GM21528 (cell line): Measurements from ENCODE around the gene COBL.

Source experiments
- ATAC-seq: cut with Tn5 transposase; IDR thresholded peaks from one replicate; pipeline ENCODE4 v1.9.1; 2021; ENCODE audit warnings: mild to moderate bottlenecking, moderate library complexity; ENCODE audit not compliant: unreplicated experiment, low FRiP score

COBL gene

GRCh38 chr7:51328351-51328801 lies 11.8 kb upstream of the COBL start:
- no peak for ATAC-seq

DNA sequence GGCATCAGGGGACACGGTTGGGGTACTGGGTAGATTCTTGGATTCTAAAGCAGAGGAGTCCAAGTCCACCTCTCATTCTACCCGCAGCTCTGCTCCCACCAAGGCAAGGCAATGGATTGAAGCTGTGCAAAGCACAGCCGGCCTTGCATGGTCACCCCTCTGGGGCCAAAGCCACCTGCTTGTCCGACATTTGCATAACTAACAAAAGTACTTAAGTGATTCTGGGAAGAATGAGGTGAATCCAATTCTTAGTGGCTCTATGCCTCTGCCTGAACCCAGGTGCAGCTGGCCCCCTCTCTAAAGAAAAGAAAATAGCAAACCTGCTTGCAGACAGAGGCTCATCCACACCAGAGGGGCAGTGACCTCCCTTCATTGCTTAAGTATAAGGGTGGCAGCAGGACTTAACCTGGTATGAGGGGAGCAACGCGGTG lies 10.7 kb upstream of the COBL start:
- no peak for ATAC-seq

- ATAC-seq = no peak
These were observed 10.2 kb upstream of the COBL start for GRCh38 chr7:51326656-51327286.

DNA sequence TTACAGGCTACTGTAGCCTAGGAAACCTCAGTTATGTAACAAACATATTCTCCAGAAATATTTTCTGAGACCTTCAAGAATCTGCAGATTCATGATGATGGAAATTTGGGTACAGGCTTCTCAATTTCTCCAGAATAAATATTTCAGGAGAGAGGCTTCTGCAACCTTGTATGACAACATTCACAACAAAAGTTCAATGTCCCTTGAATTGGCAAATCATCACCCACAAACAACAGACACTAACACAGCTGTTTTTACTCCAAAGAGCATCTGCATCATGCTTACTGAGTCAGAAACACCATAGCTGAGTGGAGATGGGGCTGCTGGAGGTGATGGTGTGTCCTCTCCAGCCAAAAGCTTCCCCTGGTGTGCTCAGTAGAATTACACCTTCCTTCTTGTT lies 9.3 kb upstream of the COBL start:
- ATAC-seq = no peak

- no peak for ATAC-seq
These were observed 8.7 kb upstream of the COBL start for GRCh38 chr7:51325261-51325676.

DNA sequence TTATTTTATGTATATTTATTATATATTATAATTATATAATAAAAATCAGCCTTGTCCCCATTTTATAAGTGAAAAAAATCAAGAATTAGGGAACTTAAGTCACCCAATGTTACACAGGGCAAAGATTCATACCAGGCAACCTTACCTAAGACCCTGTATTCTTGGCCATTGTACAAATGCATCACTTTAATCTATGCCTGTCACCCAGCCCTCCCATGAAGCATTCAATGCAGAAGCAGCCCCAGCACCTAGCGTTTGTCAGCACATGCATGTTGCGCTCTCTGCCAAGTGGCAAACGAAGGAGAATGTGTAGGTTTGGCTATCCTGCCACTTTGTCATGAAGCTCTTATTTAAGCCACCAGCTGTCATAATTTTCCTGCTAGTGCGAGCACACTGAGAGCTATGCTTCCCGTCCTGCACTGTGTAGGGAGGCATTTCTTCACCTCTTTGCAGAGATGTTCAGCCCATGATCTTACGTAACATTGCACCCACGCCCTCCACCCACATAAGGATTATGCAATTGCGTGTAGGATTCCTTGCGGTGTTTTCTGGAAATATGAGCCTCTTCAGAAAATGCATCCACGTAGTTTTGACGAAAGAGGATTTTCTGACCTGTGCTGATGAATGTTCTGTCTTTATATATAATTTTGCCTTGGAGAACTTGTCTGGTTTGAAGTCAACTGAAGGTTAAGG lies 7.7 kb upstream of the COBL start:
- no peak for ATAC-seq

DNA sequence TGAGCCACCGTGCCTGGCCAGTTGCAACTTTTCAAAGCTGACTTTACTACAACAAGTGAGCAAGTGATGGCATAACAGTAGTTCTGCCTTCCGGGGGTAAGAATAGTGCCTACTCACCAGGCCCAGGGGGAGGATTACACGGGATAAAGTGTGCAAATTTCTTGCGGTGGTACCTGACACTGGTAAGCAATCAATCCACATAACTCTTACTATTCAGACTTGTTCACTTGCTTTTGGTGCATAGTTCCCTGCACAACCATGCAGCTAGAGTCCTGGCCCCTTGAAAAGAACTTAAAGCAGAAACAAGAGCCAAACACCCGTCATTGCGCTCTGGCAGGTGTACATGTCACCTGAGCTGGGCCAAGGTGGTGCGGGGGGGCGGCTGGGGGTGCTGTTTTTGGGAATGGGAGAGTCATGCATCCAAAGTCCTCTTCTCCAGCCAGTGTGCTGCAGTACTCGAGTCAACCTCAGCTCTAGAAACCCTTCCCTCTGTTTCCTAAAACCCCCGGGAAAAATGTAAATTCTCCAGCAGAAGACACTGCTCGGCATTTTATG lies 5.4 kb upstream of the COBL start:
- ATAC-seq = no peak

DNA sequence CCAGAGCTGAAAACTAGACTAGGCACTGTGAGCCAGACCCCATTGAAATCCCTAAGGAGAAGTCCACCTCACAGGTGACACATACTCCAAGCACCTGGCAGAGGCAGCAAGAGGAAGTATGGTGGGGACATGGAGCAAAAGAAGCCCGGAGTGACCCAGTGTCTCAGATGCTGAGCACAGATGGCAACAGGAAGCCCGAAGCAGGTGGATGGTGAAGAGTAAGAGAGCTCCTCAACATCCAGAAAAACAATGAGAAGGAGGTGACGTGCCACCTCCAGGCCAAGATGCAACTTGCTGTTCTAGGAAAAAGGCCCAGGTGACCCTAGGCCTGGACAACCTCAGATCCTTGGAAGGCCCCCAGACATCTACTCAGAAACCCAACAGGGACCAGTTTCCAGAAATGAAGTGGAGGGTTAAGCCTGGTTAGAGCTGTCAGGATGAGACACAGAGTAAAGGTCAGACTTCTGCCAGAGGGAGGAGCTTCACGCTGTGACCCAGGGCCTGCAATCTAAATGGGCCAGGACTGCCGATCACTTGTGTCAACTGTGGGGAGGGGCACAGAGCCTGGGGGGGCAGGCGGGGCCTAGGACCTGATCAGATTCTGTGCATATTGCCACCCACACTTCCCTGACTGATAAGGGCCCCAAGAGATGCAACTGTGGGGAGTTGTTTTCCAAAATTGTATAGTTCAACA lies 2.4 kb upstream of the COBL start:
- ATAC-seq = no peak

DNA sequence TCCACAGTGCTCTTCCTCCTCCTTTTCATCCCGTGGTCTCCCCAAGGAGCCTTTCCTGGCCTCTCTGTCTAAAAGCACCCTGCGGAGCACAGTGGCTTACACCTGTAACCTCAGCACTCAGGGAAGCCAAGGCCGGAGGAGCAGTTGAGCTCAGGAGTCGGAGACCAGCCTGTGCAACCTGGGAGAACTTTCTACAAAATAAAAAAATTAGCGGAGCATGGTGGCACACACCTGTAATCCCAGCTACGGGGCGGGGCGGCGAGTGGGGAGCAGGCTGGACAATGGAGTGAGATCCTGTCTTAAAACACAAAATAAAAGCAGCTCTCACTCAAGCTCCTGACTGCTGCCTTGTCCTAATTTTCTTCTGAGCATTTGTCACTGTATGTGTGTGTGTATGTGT lies 1.4 kb upstream of the COBL start:
- no peak for ATAC-seq

- ATAC-seq = no peak
These were observed 937 bp upstream of the COBL start for GRCh38 chr7:51317582-51317910.

- ATAC-seq = no peak
These were observed 345 bp downstream of the COBL start for GRCh38 chr7:51316262-51316665.

DNA sequence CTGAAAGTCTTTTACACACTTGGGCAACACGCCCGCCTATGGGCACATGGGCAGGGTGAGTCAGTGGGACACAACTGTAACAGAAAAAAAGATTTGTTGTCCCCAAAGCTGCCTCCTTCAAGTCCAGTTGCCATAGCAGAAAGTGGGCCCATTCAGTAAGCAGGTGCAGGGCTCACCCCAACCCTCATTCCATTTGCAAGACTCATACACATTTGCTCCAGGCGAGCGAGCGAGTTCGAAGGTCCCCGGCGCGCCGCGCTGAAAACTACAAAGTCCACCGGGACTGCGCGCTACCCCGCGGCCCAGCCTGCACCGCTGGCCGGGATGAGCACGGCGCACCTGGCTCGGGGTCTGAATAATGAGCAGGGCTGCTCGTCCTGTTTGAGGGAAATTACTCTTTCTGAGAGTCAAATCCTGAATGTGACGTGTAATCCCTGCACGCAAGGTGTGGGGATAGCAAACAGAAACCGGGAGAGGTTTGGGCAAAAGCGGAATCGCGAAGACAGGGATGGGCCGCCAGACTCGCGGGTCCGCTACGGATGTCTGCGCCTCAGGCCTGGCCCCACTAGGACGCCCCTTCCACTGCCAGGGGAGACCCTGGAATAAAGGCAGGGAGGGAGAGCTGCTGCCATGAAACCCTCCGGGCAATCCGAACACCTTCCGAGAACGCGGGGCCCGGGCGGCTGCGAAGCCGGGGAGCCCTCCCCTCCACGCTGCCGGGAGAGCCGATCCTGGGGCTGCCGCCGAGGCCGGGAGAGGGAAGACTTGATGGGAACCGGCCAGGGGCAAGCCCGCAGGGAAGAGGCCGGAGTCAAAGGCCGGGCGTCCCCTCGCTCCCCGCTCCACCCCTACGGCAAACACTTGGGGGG lies 982 bp downstream of the COBL start:
- ATAC-seq = no peak

- no peak for ATAC-seq
These were observed 1.9 kb downstream of the COBL start for GRCh38 chr7:51314726-51315125.

- ATAC-seq = no peak
These were observed 2.7 kb downstream of the COBL start for GRCh38 chr7:51313738-51314425.

- ATAC-seq = no peak
These were observed 3.5 kb downstream of the COBL start for GRCh38 chr7:51312951-51313737.

DNA sequence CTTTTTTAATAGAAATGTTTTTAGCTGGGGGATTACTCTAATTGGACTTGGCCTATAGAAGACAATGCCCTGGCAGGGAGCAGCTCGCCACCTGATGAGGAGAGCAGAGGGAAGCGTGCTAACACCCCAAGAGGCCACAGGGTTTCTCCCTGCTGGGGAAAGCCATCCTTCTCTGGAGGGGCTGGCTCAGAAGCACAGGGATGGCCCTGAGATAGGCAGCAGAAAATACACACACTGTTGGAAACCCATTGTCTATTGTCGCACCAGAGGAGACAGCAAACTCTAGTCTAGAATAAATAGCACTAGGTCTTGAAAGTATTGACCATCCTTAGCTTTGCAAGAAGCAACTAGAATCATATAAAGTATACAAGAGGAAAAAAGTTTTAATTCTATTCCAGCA lies 5.4 kb downstream of the COBL start:
- no peak for ATAC-seq

DNA sequence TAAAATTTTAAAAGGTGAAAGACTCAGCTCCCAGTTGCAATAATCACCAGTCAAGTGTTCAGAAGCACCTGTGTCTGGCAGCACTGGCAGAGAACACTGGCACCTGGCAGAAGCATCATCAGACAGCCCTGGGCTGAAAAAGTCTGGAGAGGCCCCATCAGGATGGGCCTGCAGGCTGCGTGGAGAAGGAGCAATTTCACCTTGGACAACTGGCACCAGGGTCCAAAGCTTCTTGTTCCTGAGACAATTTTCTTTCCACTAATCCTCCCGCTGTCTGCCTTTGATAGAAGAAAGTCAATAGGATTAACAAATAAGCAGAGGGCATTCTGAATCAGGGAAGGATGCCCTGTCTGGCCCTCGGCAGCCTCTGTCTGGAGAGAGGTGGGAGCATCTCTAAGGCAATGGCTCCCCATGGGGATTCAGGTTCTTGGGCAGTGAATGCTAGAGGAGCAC lies 6.5 kb downstream of the COBL start:
- no peak for ATAC-seq

DNA sequence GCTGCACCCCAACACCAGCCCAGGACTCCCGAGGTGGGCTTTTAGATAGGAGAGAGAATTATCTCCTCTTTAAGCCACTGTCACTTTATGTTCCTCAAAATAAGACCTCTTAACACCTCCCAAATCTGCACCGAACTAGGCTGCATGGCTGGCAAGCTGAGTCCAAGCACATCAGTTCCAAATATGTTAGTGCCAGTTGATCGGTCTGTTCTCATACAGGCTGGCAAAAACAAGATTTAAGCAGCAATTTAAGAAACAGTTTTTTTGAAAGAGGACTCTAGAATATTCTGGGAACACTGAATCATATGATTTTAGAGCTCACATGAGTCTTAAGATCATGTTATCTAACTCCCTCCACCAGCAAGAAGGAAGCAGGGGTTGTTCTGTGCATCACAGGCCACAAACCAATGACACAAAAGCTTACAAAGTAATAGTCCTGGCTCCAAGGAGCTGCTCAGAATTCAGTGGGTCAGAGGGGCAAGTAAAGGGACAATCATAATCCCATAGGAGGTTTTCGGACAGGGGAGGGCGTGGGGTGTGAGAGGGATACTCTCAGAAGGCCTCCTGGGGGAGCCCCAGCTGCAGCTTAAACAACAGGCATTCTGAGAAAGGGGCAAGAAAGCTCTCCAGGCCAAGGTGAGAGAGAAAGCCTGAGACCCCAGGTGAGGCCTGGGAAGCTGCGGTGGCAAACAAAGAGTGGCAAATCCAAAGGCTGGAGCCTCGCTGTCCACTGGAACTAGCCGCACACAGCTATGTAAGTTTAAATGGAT lies 7.1 kb downstream of the COBL start:
- no peak for ATAC-seq
